IMR-90 (cell line): ENCODE measurements around the gene RNF130. TPM values are rescaled to one million over a fixed set of nuclear protein-coding genes. Genes with fewer than 3 reads are reported as not detected.

Experiments used
- FOS ChIP-seq: fragments of 150-350 bp; IDR thresholded peaks from 2 replicates; pipeline ENCODE4 v1.6.1; 2016; ENCODE audit warnings: low read depth, low read length
- MAZ ChIP-seq: IDR thresholded peaks from 2 replicates; pipeline ENCODE4 v1.6.1; 2012; ENCODE audit warnings: low read depth, mild to moderate bottlenecking, low read length, improper control_type of control experiment, moderate library complexity, borderline replicate concordance
- RCOR1 ChIP-seq: IDR thresholded peaks from 2 replicates; pipeline ENCODE4 v1.6.1; 2012; ENCODE audit warnings: mild to moderate bottlenecking, low read length, improper control_type of control experiment; ENCODE audit not compliant: insufficient replicate concordance
- polyA plus RNA-seq, 3 experiments: library from polyadenylated mRNA; depleted of rRNA; stranded (reverse); fragments of >200 nt; gene quantifications; 2 replicates each; pipeline ENCODE4 v1.2.3, GENCODE V29; 2012; ENCODE audit warnings: low replicate concordance in 1 of 3
- total RNA-seq: library from RNA; depleted of rRNA; stranded (reverse); fragments of >200 nt; gene quantifications from 2 replicates; pipeline ENCODE4 v1.2.3, GENCODE V29; 2012
- TF ChIP-seq, protein P1 (sequence below): fragments of 150-350 bp; IDR thresholded peaks from 2 replicates; pipeline ENCODE4 v1.6.1; 2016; ENCODE audit warnings: low read depth, mild to moderate bottlenecking, low read length, moderate library complexity, borderline replicate concordance

RNF130 gene
- total and polyA plus RNA-seq, 2 of the 4 experiments (the other 2 are of a cell fraction), result 12.9 to 21.7 TPM

DNA sequence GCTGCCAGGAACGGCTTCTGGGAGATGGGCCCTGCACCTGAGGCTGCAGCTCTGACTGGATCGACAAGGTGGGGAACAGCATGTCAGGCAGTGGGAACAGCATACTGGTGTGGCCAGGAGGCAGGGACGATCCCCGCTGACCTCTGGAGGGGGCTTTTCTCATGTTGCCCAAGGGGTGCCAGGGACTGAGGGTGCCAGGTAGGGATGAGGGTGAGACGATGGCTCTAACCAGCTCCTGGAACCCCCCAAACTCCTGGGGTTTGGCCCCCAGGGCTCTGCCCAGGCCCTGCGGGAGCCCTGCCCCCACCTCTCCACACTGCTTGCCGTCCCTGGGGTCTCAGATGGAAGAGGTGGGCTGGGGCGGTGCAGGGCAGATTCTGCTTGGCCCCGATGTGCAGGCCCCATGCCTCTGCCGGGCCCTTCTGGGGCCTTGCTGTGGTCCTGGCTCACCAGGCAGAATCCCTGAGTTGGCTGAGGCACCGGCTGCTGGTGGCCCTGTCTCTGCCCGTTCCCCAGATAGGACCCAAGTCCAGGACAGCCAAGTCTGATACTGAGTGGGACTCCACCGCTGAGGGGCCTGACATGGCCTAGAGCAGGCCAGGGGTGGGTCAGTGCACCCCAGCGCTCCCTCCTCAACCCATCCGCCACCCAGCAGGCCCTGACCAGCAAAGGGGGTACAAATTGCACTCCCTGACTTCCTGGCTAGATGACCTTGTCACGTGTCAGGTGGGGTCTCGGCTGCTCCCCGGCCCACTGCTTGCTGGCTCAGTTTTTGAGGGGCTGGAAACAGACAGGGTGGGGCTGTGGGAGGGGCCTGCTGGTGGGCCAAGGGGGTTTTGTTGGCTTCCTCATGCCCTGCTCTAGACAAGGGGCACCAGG, 28.4 kb upstream of the RNF130 start (continued):
- TF ChIP-seq, protein P1, sequence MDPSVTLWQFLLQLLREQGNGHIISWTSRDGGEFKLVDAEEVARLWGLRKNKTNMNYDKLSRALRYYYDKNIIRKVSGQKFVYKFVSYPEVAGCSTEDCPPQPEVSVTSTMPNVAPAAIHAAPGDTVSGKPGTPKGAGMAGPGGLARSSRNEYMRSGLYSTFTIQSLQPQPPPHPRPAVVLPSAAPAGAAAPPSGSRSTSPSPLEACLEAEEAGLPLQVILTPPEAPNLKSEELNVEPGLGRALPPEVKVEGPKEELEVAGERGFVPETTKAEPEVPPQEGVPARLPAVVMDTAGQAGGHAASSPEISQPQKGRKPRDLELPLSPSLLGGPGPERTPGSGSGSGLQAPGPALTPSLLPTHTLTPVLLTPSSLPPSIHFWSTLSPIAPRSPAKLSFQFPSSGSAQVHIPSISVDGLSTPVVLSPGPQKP, result no peak
- TF ChIP-seq MAZ, result no peak
- no peak for TF ChIP-seq RCOR1
- no peak for TF ChIP-seq FOS
